HG02840 (cell line): Measurements from ENCODE around the gene IPO7.
A peak's percentile ranks its signal among the peaks of the same experiment; 100 is the strongest.
"Not testable (repeated sequence)": the region's sequence is repeated elsewhere in the genome, so short reads cannot be mapped to it uniquely, and the experiment has no call there.

Experiments used
- ATAC-seq: cut with Tn5 transposase; IDR thresholded peaks from one replicate; pipeline ENCODE4 v1.9.1; 2021; ENCODE audit warnings: mild to moderate bottlenecking, moderate library complexity, moderate number of reproducible peaks; ENCODE audit not compliant: unreplicated experiment, low FRiP score

IPO7 gene

DNA sequence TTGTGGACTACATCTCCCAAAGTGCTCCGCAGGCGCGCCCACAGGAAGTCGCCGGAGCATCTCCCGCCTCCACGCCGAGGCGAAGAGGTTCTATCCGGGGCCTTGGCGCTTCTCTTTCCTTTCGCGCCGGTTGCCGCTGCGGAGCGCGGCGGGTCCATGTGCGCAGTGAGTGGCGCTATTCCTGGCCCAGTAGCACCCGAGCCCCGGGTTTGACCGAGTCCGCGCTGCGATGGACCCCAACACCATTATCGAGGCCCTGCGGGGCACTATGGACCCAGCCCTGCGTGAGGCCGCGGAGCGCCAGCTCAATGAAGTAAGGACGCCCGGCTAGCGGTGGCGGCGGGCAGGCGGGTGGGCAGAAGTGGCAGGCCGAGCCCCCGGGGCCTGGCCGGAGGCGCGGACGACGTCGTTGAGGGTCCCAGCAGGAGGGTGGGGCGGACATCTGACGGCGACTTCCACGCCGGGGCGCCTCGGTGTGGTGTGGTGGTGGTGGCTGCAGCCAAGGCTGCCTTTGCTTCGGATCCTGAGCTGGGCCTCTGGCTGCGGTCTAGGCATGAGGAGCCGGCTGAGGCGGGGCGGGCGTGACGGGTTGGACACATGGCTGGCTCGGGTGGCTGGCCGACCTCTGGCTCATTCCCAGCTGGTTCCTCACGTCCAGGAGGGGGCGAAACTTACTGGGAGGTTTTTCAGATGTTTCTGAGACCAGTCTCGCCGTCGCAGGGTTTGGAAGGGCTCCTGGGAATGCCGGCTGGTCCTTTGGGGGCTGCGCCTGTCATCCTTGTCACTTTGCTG, at the start of gene IPO7:
IPO7 (plus strand) TSS at position 118 of the 792 bp plus-strand sequence; CDS start at position 230, 112 bp downstream.
- peak; percentile 93 for ATAC-seq

- no peak for ATAC-seq
Observed at GRCh38 chr11:9341638-9342178, 42.7 kb upstream of the IPO7 start.

- no peak for ATAC-seq
Observed at GRCh38 chr11:9344061-9344680, 40.3 kb upstream of the IPO7 start.

- no peak for ATAC-seq
Observed at GRCh38 chr11:9347100-9347499, 37.4 kb upstream of the IPO7 start.

- ATAC-seq = not testable (repeated sequence)
Observed at GRCh38 chr11:9347779-9348178, 36.7 kb upstream of the IPO7 start.

- ATAC-seq = no peak
Observed at GRCh38 chr11:9351321-9351881, 33.1 kb upstream of the IPO7 start.

- no peak for ATAC-seq
Observed at GRCh38 chr11:9357041-9357440, 27.4 kb upstream of the IPO7 start.

- not testable (repeated sequence) for ATAC-seq
Observed at GRCh38 chr11:9360862-9361622, 23.4 kb upstream of the IPO7 start.

DNA sequence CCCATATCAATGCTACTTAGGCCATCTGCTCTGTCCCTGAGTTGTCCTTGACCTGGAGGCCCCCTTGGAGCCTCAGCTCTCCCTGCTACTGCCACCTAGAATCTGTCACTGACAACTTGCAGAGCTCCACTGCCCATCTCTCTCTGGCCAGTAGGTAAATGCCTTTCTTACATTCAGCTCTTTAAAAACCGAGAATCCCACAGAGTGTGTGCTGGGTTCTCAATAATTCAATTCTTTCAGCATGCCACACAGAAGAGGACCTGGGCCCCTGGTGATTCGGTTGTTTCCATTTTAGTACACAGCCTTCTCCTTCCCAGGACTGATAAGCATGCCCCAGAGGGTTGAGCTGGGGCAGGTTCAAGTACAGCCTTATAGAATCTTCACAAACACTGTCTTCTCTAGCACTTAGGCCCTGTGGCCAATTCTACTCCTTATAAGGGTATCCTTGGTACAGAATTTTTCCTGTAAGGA, 22.0 kb upstream of the IPO7 start:
- no peak for ATAC-seq

DNA sequence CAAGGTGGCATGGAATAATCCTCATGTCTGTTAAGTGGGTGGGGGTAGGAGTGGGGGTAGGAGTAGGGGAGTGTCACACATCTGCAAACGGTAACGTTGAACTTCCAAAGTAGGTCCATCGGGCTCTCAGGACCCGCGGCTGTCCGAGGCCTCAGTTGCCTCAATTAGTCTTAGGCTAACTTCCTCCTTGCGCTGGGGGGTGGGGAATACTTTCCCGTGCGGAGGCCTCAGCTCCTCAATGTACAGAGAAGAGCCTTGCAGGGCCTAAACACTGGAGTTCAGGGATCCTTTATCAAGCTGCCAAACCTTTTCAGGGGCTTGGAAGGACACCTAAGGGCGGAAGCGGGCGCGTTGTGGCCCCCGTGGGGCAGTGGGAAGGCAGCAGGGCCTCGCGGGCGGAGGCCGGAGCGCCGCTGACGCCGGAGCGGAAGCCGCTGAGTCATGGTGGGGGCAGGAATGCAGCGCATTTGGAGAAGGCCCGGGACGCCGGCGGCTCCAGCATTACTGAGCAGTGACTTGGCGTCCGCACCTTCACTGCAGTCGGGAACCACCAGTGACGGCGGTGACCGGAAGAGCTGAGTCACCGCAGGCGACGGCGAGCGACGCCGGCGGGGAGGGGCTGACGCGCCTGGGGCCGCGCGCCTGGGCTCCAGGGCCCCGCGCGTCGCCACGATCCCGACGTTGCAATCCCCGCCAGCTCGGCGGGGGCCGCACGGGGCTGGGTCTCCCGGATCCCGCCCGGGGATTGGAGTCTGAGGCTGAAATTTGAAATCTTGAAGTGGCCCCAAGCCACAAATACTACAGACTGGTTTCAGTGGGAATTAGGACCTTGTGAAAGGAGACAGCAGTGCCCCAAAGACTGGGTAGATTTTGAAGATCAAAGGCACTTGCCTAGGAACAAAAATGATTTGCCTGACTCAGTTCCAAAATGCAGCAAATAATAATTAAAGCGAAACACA, 20.2 kb upstream of the IPO7 start:
- peak; percentile 97 for ATAC-seq

GRCh38 chr11:9367551-9367950, 16.9 kb upstream of the IPO7 start:
- ATAC-seq = no peak

GRCh38 chr11:9377036-9377435, 7.4 kb upstream of the IPO7 start:
- no peak for ATAC-seq

DNA sequence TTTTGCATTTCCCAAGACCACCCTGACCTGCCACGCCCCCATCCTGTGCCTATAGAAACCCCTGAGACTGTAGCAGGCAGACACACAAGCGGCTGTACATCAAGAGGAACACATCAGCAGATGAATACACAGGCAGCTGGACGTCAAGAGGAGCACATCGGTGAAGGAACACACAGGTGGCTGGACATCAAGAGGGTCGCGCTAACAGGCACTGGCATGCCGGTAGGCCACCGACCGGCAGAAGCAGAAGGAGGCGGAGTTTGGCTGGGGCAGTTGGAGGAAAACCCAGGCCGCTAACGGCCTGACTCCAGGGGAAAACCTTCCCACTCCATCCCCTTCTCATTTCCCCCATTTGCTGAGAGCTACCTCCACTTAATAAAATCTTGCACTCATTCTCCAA, 5.4 kb upstream of the IPO7 start:
- no peak for ATAC-seq

DNA sequence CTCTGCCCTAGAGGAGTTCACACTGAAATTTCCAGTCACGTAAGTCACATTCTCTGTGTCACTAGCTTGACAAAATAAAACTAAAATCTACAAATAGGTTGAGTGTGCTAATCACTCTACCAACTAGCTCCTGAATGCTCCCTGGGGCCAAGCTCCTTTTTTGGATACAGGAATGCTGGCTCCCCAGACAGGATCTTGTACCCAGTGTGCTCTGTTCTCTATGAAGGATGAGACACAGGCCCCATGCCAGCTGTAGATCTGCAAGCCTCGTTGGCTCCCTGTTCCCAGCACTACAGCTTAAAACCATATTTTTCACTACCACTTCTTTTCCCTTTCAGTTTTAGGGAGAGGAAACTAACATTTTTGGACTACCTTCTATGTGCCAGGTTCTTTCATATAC, 3.7 kb upstream of the IPO7 start:
- ATAC-seq = no peak

GRCh38 chr11:9385327-9385899, 961 bp downstream of the IPO7 start:
- ATAC-seq = no peak

GRCh38 chr11:9386086-9386485, 1.6 kb downstream of the IPO7 start:
- ATAC-seq = no peak

GRCh38 chr11:9386901-9387300, 2.4 kb downstream of the IPO7 start:
- ATAC-seq = no peak

GRCh38 chr11:9396310-9396709, 11.9 kb downstream of the IPO7 start:
- no peak for ATAC-seq

DNA sequence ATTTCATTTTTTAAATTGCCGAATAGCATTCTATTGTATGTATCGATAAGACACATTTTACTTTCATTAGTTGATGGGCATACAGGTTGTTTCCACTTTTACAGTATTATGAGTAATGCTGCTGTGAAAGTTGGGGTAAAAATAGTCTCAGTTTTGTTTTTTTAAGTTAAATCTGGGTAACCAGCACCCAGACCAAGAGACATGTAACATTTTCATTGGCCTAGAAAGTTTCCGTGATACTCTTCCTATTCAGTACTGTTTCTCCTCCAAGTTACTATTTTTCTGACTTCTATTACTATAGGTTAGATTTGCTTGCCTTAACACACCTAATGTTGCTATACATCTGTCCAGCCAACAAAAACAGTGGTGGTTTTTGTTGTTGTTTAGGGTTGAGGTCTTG, 12.3 kb downstream of the IPO7 start:
- ATAC-seq = peak; percentile 52
